Fibroblast of lung (primary cell): Measurements from ENCODE around the gene CES2. TPM values are rescaled to one million over a fixed set of nuclear protein-coding genes. Genes with fewer than 3 reads are reported as not detected.

Experiments used
- DNase-seq, 2 donors: peaks; one replicate each; pipeline versions ENCODE4 v3.0.0 to v3.0.0-alpha.2; 2010; ENCODE audit warnings: low read depth in 2 of 2
- H2AFZ ChIP-seq: 2 replicates; pipeline ENCODE4 v1.5.1; 2012; ENCODE audit warnings: low read length, control low read depth, inconsistent platforms
- H3K27ac ChIP-seq: 2 replicates; pipeline ENCODE4 v1.5.1; 2011; ENCODE audit warnings: low read length, control low read depth; ENCODE audit not compliant: insufficient read depth
- H3K27me3 ChIP-seq: 2 replicates; pipeline ENCODE4 v1.5.1; 2011; ENCODE audit warnings: mild to moderate bottlenecking, low read length; ENCODE audit not compliant: control insufficient read depth, insufficient read depth
- H3K36me3 ChIP-seq: 2 replicates; pipeline ENCODE4 v1.5.1; 2011; ENCODE audit warnings: low read length; ENCODE audit not compliant: control insufficient read depth, insufficient read depth
- H3K4me1 ChIP-seq: 2 replicates; pipeline ENCODE4 v1.5.1; 2011; ENCODE audit warnings: low read length; ENCODE audit not compliant: control insufficient read depth, insufficient read depth; ENCODE audit errors: extremely low read depth
- H3K4me2 ChIP-seq: 2 replicates; pipeline ENCODE4 v1.5.1; 2011; ENCODE audit warnings: low read length, control low read depth; ENCODE audit not compliant: insufficient read depth; ENCODE audit errors: extremely low read depth
- H3K4me3 ChIP-seq, 4 experiments: fragments of 200-600 bp in 1 of 4; sonication (generic) in 1 of 4; replicated peaks in 1 of 4; 2 replicates each; pipeline ENCODE4 v1.5.1; 2011 to 2016; ENCODE audit warnings: low read length in 4 of 4, low read depth in 3 of 4, mild to moderate bottlenecking in 3 of 4, control low read depth in 2 of 4, inconsistent platforms in 1 of 4, mixed read lengths in 1 of 4; ENCODE audit not compliant: insufficient read depth in 1 of 4; ENCODE audit errors: control extremely low read depth in 1 of 4
- H3K79me2 ChIP-seq: 2 replicates; pipeline ENCODE4 v1.5.1; 2012; ENCODE audit warnings: mild to moderate bottlenecking, low read length, inconsistent platforms; ENCODE audit not compliant: control insufficient read depth, insufficient read depth
- H3K9ac ChIP-seq: 2 replicates; pipeline ENCODE4 v1.5.1; 2011; ENCODE audit warnings: mild to moderate bottlenecking, low read length, control low read depth; ENCODE audit not compliant: insufficient read depth
- H3K9me3 ChIP-seq: 2 replicates; pipeline ENCODE4 v1.5.1; 2012; ENCODE audit warnings: low read depth, low read length; ENCODE audit not compliant: control insufficient read depth, insufficient read depth
- H4K20me1 ChIP-seq: 2 replicates; pipeline ENCODE4 v1.5.1; 2011; ENCODE audit warnings: low read length; ENCODE audit not compliant: control insufficient read depth, insufficient read depth; ENCODE audit errors: extremely low read depth
- EZH2 ChIP-seq: IDR thresholded peaks from 2 replicates; pipeline ENCODE4 v1.5.1; 2012; ENCODE audit warnings: low read length, control low read depth, mild to moderate bottlenecking; ENCODE audit errors: missing control alignments
- polyA plus RNA-seq, 2 donors: library from polyadenylated mRNA; depleted of rRNA in 1 of 2; stranded (reverse) in 1 of 2; unstranded in 1 of 2; fragments of >200 nt; gene quantifications; 2 replicates each; pipeline ENCODE4 v1.2.1, GENCODE V29; 2011 to 2012; ENCODE audit warnings: missing spikeins in 1 of 2
- total RNA-seq: library from RNA; depleted of rRNA; stranded (reverse); fragments of >200 nt; gene quantifications from 2 replicates; pipeline ENCODE4 v1.2.1, GENCODE V29; 2014
- TF ChIP-seq, protein P1 (sequence below), 2 donors: IDR thresholded peaks in 1 of 2; conservative IDR thresholded peaks in 1 of 2; 1 replicate in 1 of 2; 2 replicates in 1 of 2; pipeline ENCODE4 v1.5.1; 2011 to 2012; ENCODE audit warnings: low read length in 2 of 2, control low read depth in 1 of 2, inconsistent platforms in 1 of 2, low read depth in 1 of 2, mild to moderate bottlenecking in 1 of 2

Gene CES2
- total and polyA plus RNA-seq, 2 donors (not counting 1 experiment from before 2014, with no cell fraction given) = 22.9 to 47.6 TPM

DNA sequence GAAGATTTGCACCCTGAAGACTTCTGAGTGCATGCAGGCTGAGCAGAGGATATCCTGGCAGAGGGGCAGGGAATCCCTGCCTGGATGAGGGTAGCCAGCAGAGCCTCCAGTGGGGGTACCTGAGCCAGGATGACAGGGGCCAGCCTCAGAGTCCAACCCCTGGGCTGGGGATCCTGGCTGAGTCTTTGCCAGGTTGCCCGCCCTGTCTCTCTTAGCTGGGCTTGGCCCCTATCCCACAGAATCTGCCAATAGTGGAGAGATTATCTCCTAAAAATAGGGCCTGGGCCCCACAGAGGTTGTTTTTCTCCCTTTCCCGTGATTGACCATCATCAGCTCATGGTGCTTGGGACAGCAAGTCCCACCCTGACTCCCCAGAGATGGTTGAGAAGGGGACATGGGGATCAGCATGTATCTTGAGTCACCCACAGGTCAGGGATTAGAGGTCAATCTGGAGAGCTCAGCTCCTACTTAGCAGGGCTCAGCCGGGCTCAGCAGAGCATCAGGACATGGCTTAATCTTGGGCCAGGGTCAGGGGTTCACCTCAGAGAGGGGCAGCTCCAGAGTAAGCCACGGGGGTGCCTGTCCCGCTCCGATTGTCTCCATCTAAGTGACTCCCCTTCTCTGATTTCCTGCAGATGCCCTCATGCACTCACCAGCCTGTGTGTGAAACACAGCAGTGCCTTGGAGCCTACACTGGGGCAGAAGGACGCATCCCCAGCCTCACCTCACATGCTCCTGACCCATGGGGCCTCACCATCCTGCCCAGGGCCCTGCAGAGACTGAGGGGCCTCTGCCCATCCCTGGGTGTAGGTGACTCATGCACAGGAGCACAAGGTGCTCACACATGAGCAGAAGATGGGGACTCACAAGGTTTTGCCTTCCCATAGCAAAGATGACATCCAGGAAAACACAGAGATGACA, 28.1 kb upstream of the CES2 start:
- no peak overlapping the region for H3K4me3 ChIP-seq

DNA sequence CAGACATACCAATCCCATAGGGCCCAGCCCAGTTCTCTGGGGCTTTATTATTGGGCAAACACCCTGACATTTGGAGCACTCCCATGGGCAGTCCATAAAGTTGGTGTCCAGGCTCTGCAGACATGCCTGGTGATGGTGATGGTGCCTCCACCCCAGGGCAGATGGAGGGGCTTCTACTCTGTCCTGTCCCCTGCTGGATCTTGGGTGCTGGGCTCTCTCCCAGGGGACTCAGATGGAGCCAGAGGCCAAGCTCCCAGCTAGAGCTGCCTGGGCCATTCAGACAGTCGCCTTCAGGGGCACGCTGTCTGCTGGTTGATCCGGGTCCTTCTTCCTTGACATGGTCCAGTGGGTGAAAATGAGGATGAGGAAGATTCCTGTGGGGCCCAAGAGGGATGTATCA, 27.2 kb upstream of the CES2 start:
- Histone ChIP-seq H3K36me3 (no peaks in the 10 kb centered on the region), H3K27ac (no peak overlapping the region), H3K79me2 (no peaks in the 10 kb centered on the region), H3K4me3 (no peak overlapping the region), H2AFZ (no peak overlapping the region), H3K4me2 (no peak overlapping the region), H3K9ac (no peak overlapping the region), H3K9me3 (no peaks in the 10 kb centered on the region), H3K27me3 (no peaks in the 10 kb centered on the region), H4K20me1 (no peaks in the 10 kb centered on the region), H3K4me1 (peaks cover 26% of the 10 kb centered on the region)
- TF ChIP-seq, protein P1, sequence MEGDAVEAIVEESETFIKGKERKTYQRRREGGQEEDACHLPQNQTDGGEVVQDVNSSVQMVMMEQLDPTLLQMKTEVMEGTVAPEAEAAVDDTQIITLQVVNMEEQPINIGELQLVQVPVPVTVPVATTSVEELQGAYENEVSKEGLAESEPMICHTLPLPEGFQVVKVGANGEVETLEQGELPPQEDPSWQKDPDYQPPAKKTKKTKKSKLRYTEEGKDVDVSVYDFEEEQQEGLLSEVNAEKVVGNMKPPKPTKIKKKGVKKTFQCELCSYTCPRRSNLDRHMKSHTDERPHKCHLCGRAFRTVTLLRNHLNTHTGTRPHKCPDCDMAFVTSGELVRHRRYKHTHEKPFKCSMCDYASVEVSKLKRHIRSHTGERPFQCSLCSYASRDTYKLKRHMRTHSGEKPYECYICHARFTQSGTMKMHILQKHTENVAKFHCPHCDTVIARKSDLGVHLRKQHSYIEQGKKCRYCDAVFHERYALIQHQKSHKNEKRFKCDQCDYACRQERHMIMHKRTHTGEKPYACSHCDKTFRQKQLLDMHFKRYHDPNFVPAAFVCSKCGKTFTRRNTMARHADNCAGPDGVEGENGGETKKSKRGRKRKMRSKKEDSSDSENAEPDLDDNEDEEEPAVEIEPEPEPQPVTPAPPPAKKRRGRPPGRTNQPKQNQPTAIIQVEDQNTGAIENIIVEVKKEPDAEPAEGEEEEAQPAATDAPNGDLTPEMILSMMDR (conservative IDR thresholded peaks at IDR 0.05 in 1 of 2, IDR thresholded peaks at IDR 0.05 in 1 of 2; ENCODE audit: low read depth in 1 of 2, low read length in 2 of 2) = no peak
- TF ChIP-seq EZH2 = no peak
- no peak for DNase-seq

More for the DNA sequence above, 28.1 kb upstream of the CES2 start:
- H3K9me3 ChIP-seq = no peaks in the 10 kb centered on the region
- H3K36me3 ChIP-seq = no peaks in the 10 kb centered on the region
- peaks cover 26% of the 10 kb centered on the region for H3K4me1 ChIP-seq
- H3K4me2 ChIP-seq = no peak overlapping the region
- no peaks in the 10 kb centered on the region for H3K79me2 ChIP-seq
- no peak overlapping the region for H3K27ac ChIP-seq
- H4K20me1 ChIP-seq = no peaks in the 10 kb centered on the region
- H3K27me3 ChIP-seq = no peaks in the 10 kb centered on the region
- TF ChIP-seq, protein P1 (conservative IDR thresholded peaks at IDR 0.05 in 1 of 2, IDR thresholded peaks at IDR 0.05 in 1 of 2; ENCODE audit: low read depth in 1 of 2, low read length in 2 of 2) = no peak
- no peak for TF ChIP-seq EZH2
- DNase-seq = no peak
- no peak overlapping the region for H2AFZ ChIP-seq
- no peak overlapping the region for H3K9ac ChIP-seq

DNA sequence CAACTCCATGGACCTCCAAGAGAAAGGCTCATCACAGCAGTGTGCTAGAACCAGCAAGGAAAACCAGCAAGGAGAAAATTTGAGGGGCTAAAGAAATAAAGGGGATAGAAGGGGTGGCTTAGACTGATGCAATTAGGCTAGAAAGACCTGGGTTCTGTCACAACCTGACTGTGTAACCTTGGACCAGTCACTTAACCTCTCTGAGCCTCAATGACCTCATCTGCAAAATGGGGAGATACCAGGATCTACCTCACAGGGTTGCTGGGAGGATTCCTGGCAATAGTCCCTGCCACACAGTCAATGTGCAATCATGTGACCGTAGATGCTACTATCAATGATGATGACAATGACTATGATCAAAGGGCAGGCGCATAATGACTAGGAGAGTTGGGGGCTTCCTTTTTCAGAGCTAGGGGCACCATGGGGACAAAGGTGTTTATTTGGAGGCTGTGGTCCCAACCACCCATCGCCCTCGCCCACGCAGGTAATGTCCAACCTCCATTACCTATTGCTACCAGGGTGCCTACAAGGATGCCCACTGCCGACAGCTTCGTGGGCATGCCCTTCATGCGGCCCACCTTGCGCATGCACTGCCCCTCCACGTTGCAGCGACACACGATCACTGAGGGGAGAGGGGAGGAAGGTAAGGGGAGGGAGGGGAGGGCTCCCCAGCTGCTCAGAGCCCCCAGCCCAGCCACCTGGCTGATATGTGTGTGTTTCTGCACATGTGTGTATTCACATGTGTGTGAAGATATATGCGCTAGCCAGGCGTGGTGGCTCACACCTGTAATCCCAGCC, 26.4 kb upstream of the CES2 start:
- Histone ChIP-seq H3K9ac (no peak overlapping the region), H4K20me1 (no peaks in the 10 kb centered on the region), H3K36me3 (no peaks in the 10 kb centered on the region), H3K79me2 (no peaks in the 10 kb centered on the region), H2AFZ (no peak overlapping the region), H3K27me3 (no peaks in the 10 kb centered on the region), H3K4me2 (no peak overlapping the region), H3K9me3 (no peaks in the 10 kb centered on the region), H3K4me1 (peaks cover 18% of the 10 kb centered on the region), H3K4me3 (no peak overlapping the region), H3K27ac (no peak overlapping the region)
- TF ChIP-seq EZH2 = no peak
- TF ChIP-seq, protein P1 (conservative IDR thresholded peaks at IDR 0.05 in 1 of 2, IDR thresholded peaks at IDR 0.05 in 1 of 2; ENCODE audit: low read depth in 1 of 2, low read length in 2 of 2) = no peak
- DNase-seq = no peak
